ENCODE results near the gene SV2B.

Gene SV2B

GRCh38 chr15:91098451-91098850 is 1.6 kb upstream of the SV2B start:
- no peak overlapping the region for H3K27ac ChIP-seq
- H3K36me3 ChIP-seq: no peaks in the 10 kb centered on the region
- no peaks in the 10 kb centered on the region for H3K9me3 ChIP-seq (ENCODE audit: severe bottlenecking)
- DNase-seq: no peak
- TF ChIP-seq, protein P1, sequence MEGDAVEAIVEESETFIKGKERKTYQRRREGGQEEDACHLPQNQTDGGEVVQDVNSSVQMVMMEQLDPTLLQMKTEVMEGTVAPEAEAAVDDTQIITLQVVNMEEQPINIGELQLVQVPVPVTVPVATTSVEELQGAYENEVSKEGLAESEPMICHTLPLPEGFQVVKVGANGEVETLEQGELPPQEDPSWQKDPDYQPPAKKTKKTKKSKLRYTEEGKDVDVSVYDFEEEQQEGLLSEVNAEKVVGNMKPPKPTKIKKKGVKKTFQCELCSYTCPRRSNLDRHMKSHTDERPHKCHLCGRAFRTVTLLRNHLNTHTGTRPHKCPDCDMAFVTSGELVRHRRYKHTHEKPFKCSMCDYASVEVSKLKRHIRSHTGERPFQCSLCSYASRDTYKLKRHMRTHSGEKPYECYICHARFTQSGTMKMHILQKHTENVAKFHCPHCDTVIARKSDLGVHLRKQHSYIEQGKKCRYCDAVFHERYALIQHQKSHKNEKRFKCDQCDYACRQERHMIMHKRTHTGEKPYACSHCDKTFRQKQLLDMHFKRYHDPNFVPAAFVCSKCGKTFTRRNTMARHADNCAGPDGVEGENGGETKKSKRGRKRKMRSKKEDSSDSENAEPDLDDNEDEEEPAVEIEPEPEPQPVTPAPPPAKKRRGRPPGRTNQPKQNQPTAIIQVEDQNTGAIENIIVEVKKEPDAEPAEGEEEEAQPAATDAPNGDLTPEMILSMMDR (IDR thresholded peaks at IDR 0.05; ENCODE audit: low read depth, low read length): no peak
- H3K4me3 ChIP-seq (ENCODE audit: low read depth, low read length): no peak overlapping the region
- H3K27me3 ChIP-seq (ENCODE audit: insufficient read depth, low read depth, severe bottlenecking): no peaks in the 10 kb centered on the region

- DNase-seq: peak; percentile 72
- H3K27me3 ChIP-seq (ENCODE audit: insufficient read depth, low read depth, severe bottlenecking): no peaks in the 10 kb centered on the region
Measured at GRCh38 chr15:91099616-91099994, 452 bp upstream of the SV2B start.

DNA sequence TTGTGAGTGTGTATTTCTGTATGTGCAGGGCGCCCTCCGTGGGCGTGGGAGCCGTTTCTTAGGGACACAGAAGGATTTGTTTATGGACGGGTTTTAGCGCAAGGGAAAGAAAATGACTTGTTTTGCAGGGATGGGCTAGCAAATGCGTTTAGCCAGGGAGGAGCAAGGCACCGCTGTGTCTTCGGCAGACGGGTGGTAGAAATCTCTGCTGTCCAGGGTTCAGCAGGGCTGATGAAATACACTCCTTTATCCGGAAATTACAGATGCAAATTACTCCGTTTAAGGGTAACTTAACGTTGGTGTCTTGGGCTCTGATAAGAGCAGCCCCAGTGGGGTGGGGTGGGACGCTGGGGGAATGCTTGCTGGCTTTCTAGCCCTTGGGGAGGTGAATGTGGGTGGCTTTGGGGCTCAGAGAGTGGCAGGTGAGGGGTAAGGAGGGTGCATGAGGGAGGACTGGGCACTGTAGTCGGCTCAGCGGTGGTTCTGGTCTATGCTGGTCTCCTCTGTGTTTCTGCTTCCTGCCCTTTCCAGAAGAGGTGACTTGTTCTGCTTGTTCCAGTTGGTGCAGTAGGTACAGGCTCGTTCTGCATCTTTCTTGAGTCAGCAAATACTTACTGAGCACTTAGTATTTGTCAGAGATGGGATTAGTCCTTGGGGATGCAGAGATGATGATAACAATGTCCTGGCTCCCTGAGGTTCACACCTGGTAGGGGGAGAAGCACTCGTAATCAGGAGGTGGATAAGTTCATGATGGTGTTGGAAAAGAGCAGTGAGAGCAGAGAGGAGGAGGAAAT is 954 bp downstream of the SV2B start:
- Histone ChIP-seq H3K27me3 (ENCODE audit: insufficient read depth, low read depth, severe bottlenecking) (no peaks in the 10 kb centered on the region), H3K36me3 (no peaks in the 10 kb centered on the region), H3K4me3 (ENCODE audit: low read depth, low read length) (peak overlapping the region; percentile 81), H3K27ac (peak overlapping the region; percentile 38), H3K9me3 (ENCODE audit: severe bottlenecking) (no peaks in the 10 kb centered on the region)
- no peak for DNase-seq
- TF ChIP-seq, protein P1 (IDR thresholded peaks at IDR 0.05; ENCODE audit: low read depth, low read length): no peak

More at GRCh38 chr15:91099616-91099994, 452 bp upstream of the SV2B start:
- Histone ChIP-seq H3K9me3 (ENCODE audit: severe bottlenecking) (no peaks in the 10 kb centered on the region), H3K4me3 (ENCODE audit: low read depth, low read length) (peak overlapping the region; percentile 81), H3K36me3 (no peaks in the 10 kb centered on the region), H3K27ac (peak overlapping the region; percentile 38)
- TF ChIP-seq, protein P1 (IDR thresholded peaks at IDR 0.05; ENCODE audit: low read depth, low read length): peak; percentile 53

DNA sequence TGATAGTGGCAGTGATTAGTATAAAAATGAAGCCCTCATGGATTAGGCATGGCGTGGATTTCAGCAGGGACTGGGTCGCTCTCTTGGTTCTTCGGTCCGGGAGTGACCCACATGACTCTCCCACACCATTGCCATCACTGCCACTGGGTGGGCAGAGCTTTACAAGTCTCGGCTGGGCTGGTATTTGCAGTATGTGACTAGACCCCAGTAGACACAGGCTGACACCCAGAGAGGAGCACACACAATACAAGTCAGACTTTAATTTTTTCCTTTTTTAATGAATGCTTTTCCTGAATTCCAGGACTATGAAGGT is 1.5 kb downstream of the SV2B start:
- H3K4me3 ChIP-seq (ENCODE audit: low read depth, low read length): no peak overlapping the region
- H3K36me3 ChIP-seq: no peaks in the 10 kb centered on the region
- no peaks in the 10 kb centered on the region for H3K9me3 ChIP-seq (ENCODE audit: severe bottlenecking)
- DNase-seq: no peak
- no peaks in the 10 kb centered on the region for H3K27me3 ChIP-seq (ENCODE audit: insufficient read depth, low read depth, severe bottlenecking)
- TF ChIP-seq, protein P1 (IDR thresholded peaks at IDR 0.05; ENCODE audit: low read depth, low read length): no peak
- no peak overlapping the region for H3K27ac ChIP-seq

DNA sequence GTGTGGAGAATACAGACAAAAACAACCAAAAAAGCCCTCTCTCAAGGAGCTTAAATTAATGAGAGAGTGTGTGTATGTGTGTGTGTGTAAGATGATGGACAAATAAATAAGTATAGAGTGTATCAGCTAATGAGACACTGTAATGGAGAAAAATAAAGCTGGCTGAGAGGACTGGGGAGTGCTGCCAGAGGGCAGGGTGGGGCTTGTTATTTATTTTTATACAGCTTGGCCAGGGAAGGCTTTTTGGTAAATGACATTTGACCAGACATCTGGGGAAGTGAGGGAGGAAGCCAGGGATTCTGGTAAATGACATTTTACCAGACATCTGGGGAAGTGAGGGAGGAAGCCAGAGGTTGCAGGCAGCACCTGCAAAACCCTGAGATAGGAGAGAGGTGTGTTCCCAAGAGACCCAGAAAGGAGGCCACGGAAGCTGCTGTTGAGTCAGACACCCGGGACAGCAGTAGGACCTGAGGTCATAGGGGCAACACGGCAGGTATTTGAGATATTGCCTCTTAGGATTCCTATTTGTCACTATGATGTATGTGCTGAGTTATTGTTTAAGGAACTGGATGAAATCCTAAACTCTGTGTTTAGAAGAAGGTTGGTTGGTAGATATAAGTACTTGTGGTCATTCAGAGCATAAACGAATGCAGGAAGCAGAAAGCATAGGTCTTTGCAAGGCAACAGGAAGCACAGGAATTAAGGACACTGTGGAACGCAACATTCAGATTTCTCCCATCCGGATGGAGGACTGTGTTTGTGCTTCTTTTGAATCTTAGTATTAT is 2.7 kb downstream of the SV2B start:
- TF ChIP-seq, protein P1 (IDR thresholded peaks at IDR 0.05; ENCODE audit: low read depth, low read length): no peak
- no peaks in the 10 kb centered on the region for H3K9me3 ChIP-seq (ENCODE audit: severe bottlenecking)
- H3K27ac ChIP-seq: no peak overlapping the region
- no peak overlapping the region for H3K4me3 ChIP-seq (ENCODE audit: low read depth, low read length)
- no peak for DNase-seq
- no peaks in the 10 kb centered on the region for H3K36me3 ChIP-seq
- H3K27me3 ChIP-seq (ENCODE audit: insufficient read depth, low read depth, severe bottlenecking): no peaks in the 10 kb centered on the region

Measured in WERI-Rb-1 (cell line).